Measurements from ENCODE around the gene KRT9.
"Not testable (repeated sequence)": the region's sequence is repeated elsewhere in the genome, so short reads cannot be mapped to it uniquely, and the experiment has no call there.

- not testable (repeated sequence) for TF ChIP-seq CEBPB (IDR thresholded peaks at IDR 0.05); CBX8 (IDR thresholded peaks at IDR 0.05); CHD2 (IDR thresholded peaks at IDR 0.05; ENCODE audit: low read length, partially characterized antibody); JUN (IDR thresholded peaks at IDR 0.05); CTCF (IDR thresholded peaks at IDR 0.05); CBX2 (IDR thresholded peaks at IDR 0.05; ENCODE audit: borderline replicate concordance, low read depth)
Measured at GRCh38 chr17:41621435-41621817, 49.6 kb upstream of the KRT9 start.

Measured in A549 (cell line).